RWPE2 (cell line): ENCODE measurements around the gene RAN.

Experiments
- ATAC-seq: fragments of 200-7000 bp; cut with Tn5 transposase; 3 replicates; pipeline ENCODE4 v1.9.1; 2021; ENCODE audit warnings: low read depth
- DNase-seq: peaks from one replicate; pipeline ENCODE4 v3.0.0-alpha.2; 2020; ENCODE audit warnings: low spot score
- H3K27ac ChIP-seq: fragments of 450-650 bp; 2 replicates; pipeline ENCODE4 v1.5.1; 2017; ENCODE audit warnings: mild to moderate bottlenecking; ENCODE audit not compliant: poor library complexity, severe bottlenecking
- H3K27me3 ChIP-seq: fragments of 250-450 bp; sonication (Bioruptor Pico); 2 replicates; pipeline ENCODE4 v1.5.1; 2021; ENCODE audit warnings: mild to moderate bottlenecking, moderate library complexity; ENCODE audit not compliant: insufficient read depth, poor library complexity, severe bottlenecking
- H3K36me3 ChIP-seq: fragments of 250-450 bp; sonication (Bioruptor Pico); 2 replicates; pipeline ENCODE4 v1.5.1; 2020; ENCODE audit warnings: low read depth, mild to moderate bottlenecking, moderate library complexity
- H3K4me1 ChIP-seq: fragments of 250-450 bp; sonication (Bioruptor Pico); 2 replicates; pipeline ENCODE4 v1.5.1; 2021; ENCODE audit warnings: mild to moderate bottlenecking, moderate library complexity; ENCODE audit not compliant: insufficient read depth, poor library complexity, severe bottlenecking
- H3K4me3 ChIP-seq: fragments of 250-450 bp; sonication (Bioruptor Pico); 2 replicates; pipeline ENCODE4 v1.5.1; 2021; ENCODE audit warnings: mild to moderate bottlenecking, moderate library complexity; ENCODE audit not compliant: severe bottlenecking
- H3K9me3 ChIP-seq: fragments of 250-450 bp; sonication (Bioruptor Pico); 2 replicates; pipeline ENCODE4 v1.5.1; 2021; ENCODE audit warnings: mild to moderate bottlenecking, moderate library complexity; ENCODE audit not compliant: severe bottlenecking
- TF ChIP-seq, protein P1 (sequence below): fragments of 450-650 bp; IDR thresholded peaks from one replicate; pipeline ENCODE4 v1.5.1; 2017; ENCODE audit warnings: mild to moderate bottlenecking, moderate library complexity; ENCODE audit not compliant: poor library complexity, severe bottlenecking

The RAN gene

DNA sequence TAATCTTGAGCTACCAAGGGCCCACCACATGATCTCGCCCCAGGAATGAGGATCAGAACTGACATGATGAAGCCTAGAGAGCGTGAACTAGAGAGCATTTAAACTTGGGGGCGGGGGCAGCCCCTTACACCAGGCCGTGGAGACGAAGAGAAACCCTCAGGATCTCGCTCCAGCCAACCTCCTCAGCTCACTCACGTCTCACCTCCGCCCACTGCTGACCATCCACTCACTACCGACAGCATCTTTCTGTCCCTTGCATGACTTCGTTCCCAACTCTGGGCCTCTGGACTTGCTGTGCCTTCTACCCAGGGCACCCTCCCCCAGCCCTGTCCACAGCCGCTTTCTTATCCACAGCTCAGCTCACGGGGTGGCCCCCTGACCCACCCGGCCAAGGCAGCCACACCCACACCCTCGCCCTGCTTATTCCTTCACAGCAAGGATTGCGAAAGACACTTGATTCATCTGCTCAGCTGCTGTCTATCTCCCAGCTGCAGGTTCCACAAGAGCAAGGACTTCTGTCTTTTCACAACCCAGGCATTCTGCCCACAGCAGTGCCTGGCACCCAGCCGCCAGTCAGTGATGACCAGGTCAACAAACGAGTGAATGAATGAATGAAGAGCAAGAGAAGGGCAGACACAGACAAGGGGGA is 39.2 kb upstream of the RAN start:
- DNase-seq, result no peak
- ATAC-seq, result peak; percentile 73
- Histone ChIP-seq H3K27me3 (no peaks in the 10 kb centered on the region), H3K4me1 (peaks cover 5% of the 10 kb centered on the region), H3K27ac (no peak overlapping the region), H3K36me3 (peaks cover 5% of the 10 kb centered on the region; the same call in 1 of the 2 replicates), H3K9me3 (no peaks in the 10 kb centered on the region), H3K4me3 (no peak overlapping the region)
- TF ChIP-seq, protein P1, sequence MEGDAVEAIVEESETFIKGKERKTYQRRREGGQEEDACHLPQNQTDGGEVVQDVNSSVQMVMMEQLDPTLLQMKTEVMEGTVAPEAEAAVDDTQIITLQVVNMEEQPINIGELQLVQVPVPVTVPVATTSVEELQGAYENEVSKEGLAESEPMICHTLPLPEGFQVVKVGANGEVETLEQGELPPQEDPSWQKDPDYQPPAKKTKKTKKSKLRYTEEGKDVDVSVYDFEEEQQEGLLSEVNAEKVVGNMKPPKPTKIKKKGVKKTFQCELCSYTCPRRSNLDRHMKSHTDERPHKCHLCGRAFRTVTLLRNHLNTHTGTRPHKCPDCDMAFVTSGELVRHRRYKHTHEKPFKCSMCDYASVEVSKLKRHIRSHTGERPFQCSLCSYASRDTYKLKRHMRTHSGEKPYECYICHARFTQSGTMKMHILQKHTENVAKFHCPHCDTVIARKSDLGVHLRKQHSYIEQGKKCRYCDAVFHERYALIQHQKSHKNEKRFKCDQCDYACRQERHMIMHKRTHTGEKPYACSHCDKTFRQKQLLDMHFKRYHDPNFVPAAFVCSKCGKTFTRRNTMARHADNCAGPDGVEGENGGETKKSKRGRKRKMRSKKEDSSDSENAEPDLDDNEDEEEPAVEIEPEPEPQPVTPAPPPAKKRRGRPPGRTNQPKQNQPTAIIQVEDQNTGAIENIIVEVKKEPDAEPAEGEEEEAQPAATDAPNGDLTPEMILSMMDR, result no peak

DNA sequence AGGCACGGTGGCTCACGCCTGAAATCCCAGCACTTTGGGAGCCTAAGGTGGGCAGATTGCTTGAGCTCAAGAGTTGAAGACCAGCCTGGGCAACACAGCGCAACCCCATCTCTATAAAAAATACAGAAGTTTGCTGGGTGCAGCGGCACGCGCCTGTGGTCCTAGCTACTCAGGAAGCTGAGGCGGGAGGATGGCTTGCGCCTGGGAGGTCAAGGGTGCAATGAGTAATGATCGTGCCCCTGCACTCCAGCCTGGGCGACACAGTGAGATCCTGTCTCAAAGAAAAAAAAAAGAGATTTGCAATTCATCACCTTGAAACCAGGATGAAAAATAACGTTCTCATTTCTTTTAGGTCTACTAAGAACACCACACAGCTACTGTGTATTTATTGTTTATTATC is 36.9 kb upstream of the RAN start:
- no peak for DNase-seq
- Histone ChIP-seq H3K4me3 (no peak overlapping the region), H3K9me3 (no peaks in the 10 kb centered on the region), H3K27ac (no peak overlapping the region), H3K4me1 (peaks cover 5% of the 10 kb centered on the region), H3K36me3 (peaks cover 5% of the 10 kb centered on the region; the same call in 1 of the 2 replicates), H3K27me3 (no peaks in the 10 kb centered on the region)
- TF ChIP-seq, protein P1, result no peak
- no peak for ATAC-seq

DNA sequence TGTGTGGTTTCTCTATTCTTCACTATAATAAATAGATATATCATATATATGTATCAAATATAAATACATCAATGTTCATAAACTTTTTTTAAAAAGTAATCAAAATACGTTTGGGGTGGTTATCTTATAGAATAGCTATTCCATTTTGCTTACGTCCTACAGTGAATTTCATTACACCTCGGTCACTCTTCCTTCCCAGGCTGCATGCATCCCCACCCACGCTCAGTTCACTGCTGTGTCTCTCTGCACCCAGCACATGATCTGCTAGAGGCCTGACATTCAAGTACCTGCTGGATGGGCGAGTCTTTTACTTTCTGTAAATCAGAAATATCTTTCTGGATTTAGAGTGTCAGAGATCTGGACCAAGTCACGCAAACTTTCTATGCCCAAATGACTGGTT is 36.4 kb upstream of the RAN start:
- Histone ChIP-seq H3K4me3 (no peak overlapping the region), H3K9me3 (no peaks in the 10 kb centered on the region), H3K27me3 (no peaks in the 10 kb centered on the region), H3K27ac (no peak overlapping the region), H3K4me1 (peaks cover 5% of the 10 kb centered on the region), H3K36me3 (peaks cover 5% of the 10 kb centered on the region; the same call in 1 of the 2 replicates)
- ATAC-seq (no peak), DNase-seq (no peak)
- TF ChIP-seq, protein P1, result no peak

DNA sequence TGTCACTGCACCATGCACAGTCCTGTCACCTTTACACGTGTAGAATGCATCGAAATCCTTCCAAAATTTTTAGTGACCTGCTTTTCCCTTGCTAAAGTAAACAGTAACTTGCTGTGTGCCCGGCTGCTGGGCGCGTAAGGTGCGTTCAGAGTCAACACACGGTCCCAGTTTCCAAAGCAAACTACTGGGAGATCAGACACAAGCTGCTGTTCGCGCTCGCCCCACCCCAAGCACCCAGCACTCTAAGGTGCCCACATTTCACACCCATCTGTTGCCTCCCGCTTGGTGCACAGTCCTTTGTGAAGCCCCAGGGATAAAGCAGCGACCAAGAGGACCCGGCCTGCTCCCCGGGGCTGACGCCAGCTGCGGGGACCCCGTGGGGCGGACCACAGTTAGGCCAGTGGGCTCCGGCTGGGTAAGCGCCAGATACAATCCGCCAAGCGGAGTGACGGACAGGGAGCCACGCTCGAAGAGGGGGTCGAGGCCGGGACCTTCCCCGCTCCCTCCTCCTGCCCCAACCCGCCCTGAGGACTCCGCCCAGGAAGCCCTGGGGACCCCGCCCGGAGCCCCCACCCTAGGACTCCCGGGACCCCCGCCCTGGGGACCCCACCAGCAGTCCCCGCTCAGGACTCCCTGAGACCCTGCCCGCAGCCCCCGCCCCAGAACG is 33.4 kb upstream of the RAN start:
- ATAC-seq (peak; percentile 65), DNase-seq (no peak)

More for the DNA sequence above, 33.4 kb upstream of the RAN start:
- Histone ChIP-seq H3K27ac (peak overlapping the region; percentile 24), H3K4me3 (peak overlapping the region; percentile 99), H3K4me1 (no peaks in the 10 kb centered on the region), H3K27me3 (no peaks in the 10 kb centered on the region), H3K9me3 (no peaks in the 10 kb centered on the region), H3K36me3 (peaks cover 5% of the 10 kb centered on the region; the same call in 1 of the 2 replicates)
- TF ChIP-seq, protein P1, result no peak
